Measurements from ENCODE around the gene SIRT6. TPM values are rescaled to one million over a fixed set of nuclear protein-coding genes. Genes with fewer than 3 reads are reported as not detected.
A peak's percentile ranks its signal among the peaks of the same experiment; 100 is the strongest.

SIRT6 gene
- total and polyA plus RNA-seq, 9 of the 15 experiments (the other 6 are each of a cell fraction or from before 2014, with no cell fraction given): 1.4 to 41.1 (median 10.2) TPM

DNA sequence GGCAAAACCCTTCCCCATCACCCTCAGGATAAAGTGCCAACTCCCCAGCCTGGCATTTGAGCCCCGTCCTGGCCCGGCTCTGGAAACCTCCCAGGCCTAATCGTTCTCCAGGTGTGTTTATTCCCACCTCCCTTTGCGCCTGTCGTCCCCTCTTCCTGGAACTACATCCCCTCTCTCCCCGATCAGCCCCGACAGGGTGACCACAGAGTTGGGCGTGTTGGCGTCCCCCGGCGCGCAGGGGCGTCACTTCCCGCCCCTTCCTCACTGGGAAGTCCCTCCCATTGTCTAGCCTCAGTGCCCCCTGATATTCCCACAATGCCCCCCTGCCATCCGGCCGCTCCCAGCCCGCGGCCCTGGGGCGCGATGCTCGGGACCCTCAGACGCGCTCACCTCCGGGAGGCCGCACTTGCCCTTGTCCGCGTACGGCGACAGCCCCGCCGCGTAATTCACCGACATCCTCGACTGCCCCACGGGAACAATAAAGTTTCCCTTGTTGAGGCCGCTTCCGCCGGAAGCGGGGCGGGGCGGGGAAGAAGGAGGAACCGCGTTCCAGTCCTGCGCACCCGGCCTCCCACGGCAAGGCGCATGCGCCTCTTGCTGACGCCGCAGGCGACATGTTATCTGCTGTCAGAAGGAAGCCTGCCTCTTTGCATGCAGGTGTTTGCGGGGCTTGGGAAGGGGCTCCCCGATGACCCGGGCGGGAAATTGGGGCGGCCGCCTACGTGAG is at the start of gene SIRT6, which contains the start of gene ANKRD24 (continued):
- TF ChIP-seq, protein P1, sequence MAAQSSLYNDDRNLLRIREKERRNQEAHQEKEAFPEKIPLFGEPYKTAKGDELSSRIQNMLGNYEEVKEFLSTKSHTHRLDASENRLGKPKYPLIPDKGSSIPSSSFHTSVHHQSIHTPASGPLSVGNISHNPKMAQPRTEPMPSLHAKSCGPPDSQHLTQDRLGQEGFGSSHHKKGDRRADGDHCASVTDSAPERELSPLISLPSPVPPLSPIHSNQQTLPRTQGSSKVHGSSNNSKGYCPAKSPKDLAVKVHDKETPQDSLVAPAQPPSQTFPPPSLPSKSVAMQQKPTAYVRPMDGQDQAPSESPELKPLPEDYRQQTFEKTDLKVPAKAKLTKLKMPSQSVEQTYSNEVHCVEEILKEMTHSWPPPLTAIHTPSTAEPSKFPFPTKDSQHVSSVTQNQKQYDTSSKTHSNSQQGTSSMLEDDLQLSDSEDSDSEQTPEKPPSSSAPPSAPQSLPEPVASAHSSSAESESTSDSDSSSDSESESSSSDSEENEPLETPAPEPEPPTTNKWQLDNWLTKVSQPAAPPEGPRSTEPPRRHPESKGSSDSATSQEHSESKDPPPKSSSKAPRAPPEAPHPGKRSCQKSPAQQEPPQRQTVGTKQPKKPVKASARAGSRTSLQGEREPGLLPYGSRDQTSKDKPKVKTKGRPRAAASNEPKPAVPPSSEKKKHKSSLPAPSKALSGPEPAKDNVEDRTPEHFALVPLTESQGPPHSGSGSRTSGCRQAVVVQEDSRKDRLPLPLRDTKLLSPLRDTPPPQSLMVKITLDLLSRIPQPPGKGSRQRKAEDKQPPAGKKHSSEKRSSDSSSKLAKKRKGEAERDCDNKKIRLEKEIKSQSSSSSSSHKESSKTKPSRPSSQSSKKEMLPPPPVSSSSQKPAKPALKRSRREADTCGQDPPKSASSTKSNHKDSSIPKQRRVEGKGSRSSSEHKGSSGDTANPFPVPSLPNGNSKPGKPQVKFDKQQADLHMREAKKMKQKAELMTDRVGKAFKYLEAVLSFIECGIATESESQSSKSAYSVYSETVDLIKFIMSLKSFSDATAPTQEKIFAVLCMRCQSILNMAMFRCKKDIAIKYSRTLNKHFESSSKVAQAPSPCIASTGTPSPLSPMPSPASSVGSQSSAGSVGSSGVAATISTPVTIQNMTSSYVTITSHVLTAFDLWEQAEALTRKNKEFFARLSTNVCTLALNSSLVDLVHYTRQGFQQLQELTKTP (IDR thresholded peaks at IDR 0.05; ENCODE audit: low read depth in 1 of 2, partially characterized antibody in 2 of 2): no peak
- TF ChIP-seq ZNF143 (CRISPR knock-in tag; IDR thresholded peaks at IDR 0.05) (peak; percentile 53; the same call in 1 of the 2 replicates), HDAC2 (IDR thresholded peaks at IDR 0.05) (no peak), POLR2B (IDR thresholded peaks at IDR 0.05; ENCODE audit: low read depth, partially characterized antibody) (peak; percentile 73), ZFP30 (CRISPR knock-in tag; IDR thresholded peaks at IDR 0.05; ENCODE audit: borderline replicate concordance) (no peak), HDAC1 (IDR thresholded peaks at IDR 0.05) (peak in 1 of 2 experiments; percentile 65; a peak in 1 of 4 replicates), NFIC (IDR thresholded peaks at IDR 0.05) (peak; percentile 36; the same call in 1 of the 2 replicates), POLR2AphosphoS5 (IDR thresholded peaks at IDR 0.05; ENCODE audit: control insufficient read depth, insufficient read depth, low read depth, low read length) (peak; percentile 66), EHMT2 (IDR thresholded peaks at IDR 0.05) (no peak), ARID2 (IDR thresholded peaks at IDR 0.05) (no peak), CHD1 (IDR thresholded peaks at IDR 0.05; ENCODE audit: low read length) (no peak)
- TF ChIP-seq, protein P2, sequence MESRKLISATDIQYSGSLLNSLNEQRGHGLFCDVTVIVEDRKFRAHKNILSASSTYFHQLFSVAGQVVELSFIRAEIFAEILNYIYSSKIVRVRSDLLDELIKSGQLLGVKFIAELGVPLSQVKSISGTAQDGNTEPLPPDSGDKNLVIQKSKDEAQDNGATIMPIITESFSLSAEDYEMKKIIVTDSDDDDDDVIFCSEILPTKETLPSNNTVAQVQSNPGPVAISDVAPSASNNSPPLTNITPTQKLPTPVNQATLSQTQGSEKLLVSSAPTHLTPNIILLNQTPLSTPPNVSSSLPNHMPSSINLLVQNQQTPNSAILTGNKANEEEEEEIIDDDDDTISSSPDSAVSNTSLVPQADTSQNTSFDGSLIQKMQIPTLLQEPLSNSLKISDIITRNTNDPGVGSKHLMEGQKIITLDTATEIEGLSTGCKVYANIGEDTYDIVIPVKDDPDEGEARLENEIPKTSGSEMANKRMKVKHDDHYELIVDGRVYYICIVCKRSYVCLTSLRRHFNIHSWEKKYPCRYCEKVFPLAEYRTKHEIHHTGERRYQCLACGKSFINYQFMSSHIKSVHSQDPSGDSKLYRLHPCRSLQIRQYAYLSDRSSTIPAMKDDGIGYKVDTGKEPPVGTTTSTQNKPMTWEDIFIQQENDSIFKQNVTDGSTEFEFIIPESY (CRISPR knock-in tag; IDR thresholded peaks at IDR 0.05): peak; percentile 73
- TF ChIP-seq, protein P3, sequence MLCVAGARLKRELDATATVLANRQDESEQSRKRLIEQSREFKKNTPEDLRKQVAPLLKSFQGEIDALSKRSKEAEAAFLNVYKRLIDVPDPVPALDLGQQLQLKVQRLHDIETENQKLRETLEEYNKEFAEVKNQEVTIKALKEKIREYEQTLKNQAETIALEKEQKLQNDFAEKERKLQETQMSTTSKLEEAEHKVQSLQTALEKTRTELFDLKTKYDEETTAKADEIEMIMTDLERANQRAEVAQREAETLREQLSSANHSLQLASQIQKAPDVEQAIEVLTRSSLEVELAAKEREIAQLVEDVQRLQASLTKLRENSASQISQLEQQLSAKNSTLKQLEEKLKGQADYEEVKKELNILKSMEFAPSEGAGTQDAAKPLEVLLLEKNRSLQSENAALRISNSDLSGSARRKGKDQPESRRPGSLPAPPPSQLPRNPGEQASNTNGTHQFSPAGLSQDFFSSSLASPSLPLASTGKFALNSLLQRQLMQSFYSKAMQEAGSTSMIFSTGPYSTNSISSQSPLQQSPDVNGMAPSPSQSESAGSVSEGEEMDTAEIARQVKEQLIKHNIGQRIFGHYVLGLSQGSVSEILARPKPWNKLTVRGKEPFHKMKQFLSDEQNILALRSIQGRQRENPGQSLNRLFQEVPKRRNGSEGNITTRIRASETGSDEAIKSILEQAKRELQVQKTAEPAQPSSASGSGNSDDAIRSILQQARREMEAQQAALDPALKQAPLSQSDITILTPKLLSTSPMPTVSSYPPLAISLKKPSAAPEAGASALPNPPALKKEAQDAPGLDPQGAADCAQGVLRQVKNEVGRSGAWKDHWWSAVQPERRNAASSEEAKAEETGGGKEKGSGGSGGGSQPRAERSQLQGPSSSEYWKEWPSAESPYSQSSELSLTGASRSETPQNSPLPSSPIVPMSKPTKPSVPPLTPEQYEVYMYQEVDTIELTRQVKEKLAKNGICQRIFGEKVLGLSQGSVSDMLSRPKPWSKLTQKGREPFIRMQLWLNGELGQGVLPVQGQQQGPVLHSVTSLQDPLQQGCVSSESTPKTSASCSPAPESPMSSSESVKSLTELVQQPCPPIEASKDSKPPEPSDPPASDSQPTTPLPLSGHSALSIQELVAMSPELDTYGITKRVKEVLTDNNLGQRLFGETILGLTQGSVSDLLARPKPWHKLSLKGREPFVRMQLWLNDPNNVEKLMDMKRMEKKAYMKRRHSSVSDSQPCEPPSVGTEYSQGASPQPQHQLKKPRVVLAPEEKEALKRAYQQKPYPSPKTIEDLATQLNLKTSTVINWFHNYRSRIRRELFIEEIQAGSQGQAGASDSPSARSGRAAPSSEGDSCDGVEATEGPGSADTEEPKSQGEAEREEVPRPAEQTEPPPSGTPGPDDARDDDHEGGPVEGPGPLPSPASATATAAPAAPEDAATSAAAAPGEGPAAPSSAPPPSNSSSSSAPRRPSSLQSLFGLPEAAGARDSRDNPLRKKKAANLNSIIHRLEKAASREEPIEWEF (CRISPR knock-in tag; IDR thresholded peaks at IDR 0.05): no peak
- TF ChIP-seq, protein P4, sequence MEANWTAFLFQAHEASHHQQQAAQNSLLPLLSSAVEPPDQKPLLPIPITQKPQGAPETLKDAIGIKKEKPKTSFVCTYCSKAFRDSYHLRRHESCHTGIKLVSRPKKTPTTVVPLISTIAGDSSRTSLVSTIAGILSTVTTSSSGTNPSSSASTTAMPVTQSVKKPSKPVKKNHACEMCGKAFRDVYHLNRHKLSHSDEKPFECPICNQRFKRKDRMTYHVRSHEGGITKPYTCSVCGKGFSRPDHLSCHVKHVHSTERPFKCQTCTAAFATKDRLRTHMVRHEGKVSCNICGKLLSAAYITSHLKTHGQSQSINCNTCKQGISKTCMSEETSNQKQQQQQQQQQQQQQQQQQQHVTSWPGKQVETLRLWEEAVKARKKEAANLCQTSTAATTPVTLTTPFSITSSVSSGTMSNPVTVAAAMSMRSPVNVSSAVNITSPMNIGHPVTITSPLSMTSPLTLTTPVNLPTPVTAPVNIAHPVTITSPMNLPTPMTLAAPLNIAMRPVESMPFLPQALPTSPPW (CRISPR knock-in tag; IDR thresholded peaks at IDR 0.05): peak; percentile 90

Measured in K562 (cell line).